AG08396 (cell line): Measurements from ENCODE around the gene ZBTB24.
"Not testable (repeated sequence)": the region's sequence is repeated elsewhere in the genome, so short reads cannot be mapped to it uniquely, and the experiment has no call there.

Experiments
- DNase-seq: peaks from one replicate; pipeline ENCODE4 v3.0.0; 2012; ENCODE audit warnings: low spot score, mixed read lengths

ZBTB24 gene

GRCh38 chr6:109471105-109471810 lies 11.8 kb downstream of the ZBTB24 start:
- DNase-seq: no peak

- DNase-seq: no peak
These were observed 13.3 kb downstream of the ZBTB24 start for GRCh38 chr6:109469591-109470189.

GRCh38 chr6:109467696-109468095 lies 15.3 kb downstream of the ZBTB24 start:
- no peak for DNase-seq

GRCh38 chr6:109466212-109466923 lies 16.7 kb downstream of the ZBTB24 start:
- DNase-seq: no peak

- DNase-seq: no peak
These were observed 17.2 kb downstream of the ZBTB24 start for GRCh38 chr6:109465772-109466171.

GRCh38 chr6:109461733-109462526 lies 21.1 kb downstream of the ZBTB24 start:
- no peak for DNase-seq

GRCh38 chr6:109461205-109461604 lies 21.8 kb downstream of the ZBTB24 start:
- not testable (repeated sequence) for DNase-seq

GRCh38 chr6:109460161-109460829 lies 22.7 kb downstream of the ZBTB24 start:
- DNase-seq: no peak

GRCh38 chr6:109458774-109459531 lies 24.1 kb downstream of the ZBTB24 start:
- DNase-seq: no peak

GRCh38 chr6:109457562-109457996 lies 25.4 kb downstream of the ZBTB24 start:
- no peak for DNase-seq

GRCh38 chr6:109456710-109457561 lies 26.1 kb downstream of the ZBTB24 start:
- DNase-seq: peak; percentile 80

GRCh38 chr6:109456111-109456583 lies 26.9 kb downstream of the ZBTB24 start:
- DNase-seq: no peak

- DNase-seq: peak; percentile 88
These were observed 27.4 kb downstream of the ZBTB24 start, which contains the start of gene MICAL1 for GRCh38 chr6:109455437-109456110. Gene MICAL1 (minus strand): TSS chr6:109455772. CDS start chr6:109454196, 1,576 bp downstream.

- DNase-seq: peak; percentile 48
These were observed 28.3 kb downstream of the ZBTB24 start for GRCh38 chr6:109454496-109455436.

GRCh38 chr6:109453594-109454495 lies 29.2 kb downstream of the ZBTB24 start:
- no peak for DNase-seq

- no peak for DNase-seq
These were observed 29.9 kb downstream of the ZBTB24 start for GRCh38 chr6:109453156-109453555.

GRCh38 chr6:109452181-109452580 lies 30.8 kb downstream of the ZBTB24 start:
- DNase-seq: no peak
